HG02610 (cell line): ENCODE measurements around the gene PALLD.
"Not testable (repeated sequence)": the region's sequence is repeated elsewhere in the genome, so short reads cannot be mapped to it uniquely, and the experiment has no call there.

Experiments used
- ATAC-seq: cut with Tn5 transposase; IDR thresholded peaks from one replicate; pipeline ENCODE4 v1.9.1; 2021; ENCODE audit warnings: mild to moderate bottlenecking, moderate library complexity; ENCODE audit not compliant: unreplicated experiment

Gene PALLD

GRCh38 chr4:168719725-168720124, 222.9 kb downstream of the PALLD start:
- ATAC-seq: no peak

- no peak for ATAC-seq
Measured at GRCh38 chr4:168720396-168720900, 223.6 kb downstream of the PALLD start.

GRCh38 chr4:168722391-168722790, 225.5 kb downstream of the PALLD start:
- no peak for ATAC-seq

- no peak for ATAC-seq
Measured at GRCh38 chr4:168723020-168723419, 226.2 kb downstream of the PALLD start.

- ATAC-seq: no peak
Measured at GRCh38 chr4:168723569-168723968, 226.7 kb downstream of the PALLD start.

- ATAC-seq: no peak
Measured at GRCh38 chr4:168724243-168724642, 227.4 kb downstream of the PALLD start.

- no peak for ATAC-seq
Measured at GRCh38 chr4:168724686-168725411, 228.0 kb downstream of the PALLD start.

GRCh38 chr4:168725930-168726329, 229.1 kb downstream of the PALLD start:
- no peak for ATAC-seq

GRCh38 chr4:168727181-168727580, 230.3 kb downstream of the PALLD start:
- not testable (repeated sequence) for ATAC-seq

- no peak for ATAC-seq
Measured at GRCh38 chr4:168731006-168731636, 234.3 kb downstream of the PALLD start.

GRCh38 chr4:168731706-168732414, 235.0 kb downstream of the PALLD start:
- no peak for ATAC-seq

- no peak for ATAC-seq
Measured at GRCh38 chr4:168732714-168733113, 235.9 kb downstream of the PALLD start.

- no peak for ATAC-seq
Measured at GRCh38 chr4:168734703-168735678, 238.1 kb downstream of the PALLD start.

- no peak for ATAC-seq
Measured at GRCh38 chr4:168735735-168736134, 238.9 kb downstream of the PALLD start.

GRCh38 chr4:168736860-168737805, 240.3 kb downstream of the PALLD start:
- no peak for ATAC-seq

GRCh38 chr4:168737806-168738172, 240.9 kb downstream of the PALLD start:
- no peak for ATAC-seq

- no peak for ATAC-seq
Measured at GRCh38 chr4:168739886-168740285, 243.0 kb downstream of the PALLD start.

GRCh38 chr4:168740691-168741090, 243.8 kb downstream of the PALLD start:
- no peak for ATAC-seq
